Common myeloid progenitor, CD34-positive (primary cell): ENCODE data around the gene ARRB1.
"Not testable (repeated sequence)": the region's sequence is repeated elsewhere in the genome, so short reads cannot be mapped to it uniquely, and the experiment has no call there.

ENCODE experiments used
- CTCF ChIA-PET: fragments of 350-600 bp; sonication (Branson Sonifier 250); formaldehyde crosslinking; loops from one replicate; lab custom pipeline; 2021; ENCODE audit warnings: antibody characterized with exemption; lab: Charles Lee
- POLR2A ChIA-PET: fragments of 350-600 bp; sonication (Branson Sonifier 250); formaldehyde crosslinking; loops from one replicate; lab custom pipeline; 2021; ENCODE audit warnings: antibody characterized with exemption; lab: Charles Lee
- DNase-seq, 3 donors: peaks; one replicate each; pipeline versions ENCODE4 v3.0.0 to v3.0.0-alpha.2; 2013
- H3K27ac ChIP-seq, 2 experiments: 1 replicate in 1 of 2; 2 replicates in 1 of 2; pipeline ENCODE4 v1.7.0; 2013; ENCODE audit warnings: inconsistent platforms in 2 of 2, low read length in 2 of 2, mild to moderate bottlenecking in 2 of 2, low read depth in 1 of 2, moderate library complexity in 1 of 2; ENCODE audit not compliant: severe bottlenecking in 2 of 2, insufficient read depth in 1 of 2, poor library complexity in 1 of 2
- H3K27me3 ChIP-seq, 5 experiments: replicated peaks in 2 of 5; 1 replicate in 3 of 5; 2 replicates in 2 of 5; pipeline versions ENCODE4 v1.6.1 to v1.7.0; 2013; ENCODE audit warnings: low read length in 4 of 5, mild to moderate bottlenecking in 2 of 5, moderate library complexity in 2 of 5, inconsistent platforms in 1 of 5; ENCODE audit not compliant: insufficient read depth in 5 of 5, control insufficient read depth in 4 of 5
- H3K36me3 ChIP-seq, 4 experiments: 1 replicate in 2 of 4; 2 replicates in 2 of 4; pipeline versions ENCODE4 v1.6.1 to v1.7.0; 2013; ENCODE audit warnings: low read length in 3 of 4, control low read depth in 1 of 4, mild to moderate bottlenecking in 1 of 4; ENCODE audit not compliant: control insufficient read depth in 4 of 4, insufficient read depth in 4 of 4
- H3K4me1 ChIP-seq, 4 experiments: 1 replicate in 3 of 4; 2 replicates in 1 of 4; pipeline versions ENCODE4 v1.6.1 to v1.7.1; 2013; ENCODE audit warnings: low read length in 3 of 4, mild to moderate bottlenecking in 3 of 4, control low read depth in 1 of 4, inconsistent platforms in 1 of 4, moderate library complexity in 1 of 4; ENCODE audit not compliant: control insufficient read depth in 4 of 4, insufficient read depth in 4 of 4; ENCODE audit errors: control extremely low read depth in 1 of 4
- H3K4me3 ChIP-seq, 7 experiments: 1 replicate in 4 of 7; 2 replicates in 3 of 7; pipeline versions ENCODE4 v1.5.1 to v1.7.0; 2013; ENCODE audit warnings: mild to moderate bottlenecking in 7 of 7, low read length in 6 of 7, moderate library complexity in 6 of 7, inconsistent platforms in 2 of 7, low read depth in 2 of 7, control low read depth in 1 of 7; ENCODE audit not compliant: insufficient read depth in 4 of 7, control insufficient read depth in 1 of 7; ENCODE audit errors: extremely low read depth in 1 of 7
- H3K9me3 ChIP-seq, 5 experiments: 1 replicate in 4 of 5; 2 replicates in 1 of 5; pipeline versions ENCODE4 v1.6.1 to v1.7.1; 2013; ENCODE audit warnings: low read length in 4 of 5, mild to moderate bottlenecking in 2 of 5, inconsistent platforms in 1 of 5, low read depth in 1 of 5, moderate library complexity in 1 of 5; ENCODE audit not compliant: control insufficient read depth in 4 of 5, insufficient read depth in 2 of 5; ENCODE audit errors: control extremely low read depth in 1 of 5
- WGBS: methylation state at CpG from one replicate; pipeline ENCODE4 v1.1.5; 2013; ENCODE audit not compliant: insufficient coverage; 5-methylcytosine and 5-hydroxymethylcytosine counted together

The ARRB1 gene

GRCh38 chr11:75274716-75275115 lies 76.7 kb downstream of the ARRB1 start:
- not testable (repeated sequence) for H3K27ac ChIP-seq, H3K27me3 ChIP-seq, DNase-seq, H3K9me3 ChIP-seq, H3K4me3 ChIP-seq
- ChIA-PET CTCF (interaction anchor here (0.5 to 12.1 kb wide), 6 partner anchors 13 to 206 kb away, joined by 3 to 265 read pairs (median 6); partner anchors contain the start of gene TPBGL), POLR2A (interaction anchor here (0.7 kb wide), 1 partner anchor 120 kb away, joined by 3 read pairs; no protein-coding TSS in a partner anchor)
- H3K4me1 ChIP-seq = peaks cover 16 to 68% (median 54%) of the 10 kb centered on the region in 4 experiments
- WGBS = 100% methylated on average over 1 of the region's 3 CpGs
- H3K36me3 ChIP-seq = peaks cover 6 to 78% (median 45%) of the 10 kb centered on the region in 4 experiments

DNA sequence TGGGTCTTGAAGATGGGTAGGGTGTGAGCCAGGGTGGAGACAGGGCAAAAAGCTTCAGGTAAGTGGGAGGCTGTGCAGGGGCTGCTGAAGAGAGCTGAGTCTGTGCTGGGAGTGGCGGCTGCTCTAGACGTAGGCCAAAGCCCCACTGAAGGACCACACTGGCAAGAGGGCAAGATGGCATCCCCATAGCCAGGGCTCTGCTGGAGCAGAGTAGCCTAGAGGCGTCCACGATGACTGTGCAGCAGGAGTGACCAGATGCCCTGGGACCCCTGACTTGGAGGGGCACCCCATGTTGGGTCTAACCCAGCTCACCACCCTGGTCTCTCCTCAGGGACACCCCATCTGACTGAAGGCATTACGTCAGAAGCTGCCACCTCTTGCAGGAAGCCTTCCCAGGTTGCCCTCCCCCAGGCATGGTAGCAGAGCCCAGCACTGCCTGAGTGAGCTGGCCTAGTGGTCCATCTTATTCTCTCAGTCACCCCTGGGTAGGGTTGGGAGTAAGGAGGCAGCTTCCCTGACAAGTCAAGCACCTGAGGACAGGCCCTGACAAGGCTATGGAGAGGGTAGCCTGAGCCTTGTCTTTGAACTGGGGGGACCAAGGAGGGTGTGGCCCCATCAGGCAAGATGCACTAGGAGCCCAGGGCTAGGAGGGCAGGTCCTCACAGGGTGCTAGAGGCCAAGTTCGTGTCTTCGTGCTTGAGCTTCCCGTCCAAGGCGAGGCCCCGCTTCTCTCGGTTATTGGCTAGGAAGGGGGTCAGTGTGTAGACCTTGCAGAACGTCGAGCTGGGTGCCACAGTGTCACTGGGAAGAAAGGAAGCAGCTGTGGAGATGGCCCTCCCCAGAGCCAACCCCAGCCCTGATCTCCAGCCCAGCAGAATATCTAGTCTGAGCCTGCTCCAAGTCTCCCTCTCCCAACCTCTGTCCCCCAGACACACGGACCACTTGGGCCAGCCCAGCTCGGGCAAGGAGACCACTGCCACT lies 77.8 kb downstream of the ARRB1 start:
- H3K36me3 ChIP-seq = peaks cover 9 to 80% (median 48%) of the 10 kb centered on the region in 4 experiments
- no peaks in the 10 kb centered on the region for H3K27me3 ChIP-seq
- WGBS = 95% methylated on average over 13 of the region's 15 CpGs
- peak overlapping the region; percentile 50 to 73 for H3K27ac ChIP-seq
- peaks cover 16 to 68% (median 54%) of the 10 kb centered on the region in 4 experiments for H3K4me1 ChIP-seq
- CTCF ChIA-PET = interaction anchor here (0.5 to 12.1 kb wide), 9 partner anchors 8 to 207 kb away, joined by 3 to 265 read pairs (median 4); no protein-coding TSS in a partner anchor
- POLR2A ChIA-PET = interaction anchor here (0.7 kb wide), 1 partner anchor 121 kb away, joined by 3 read pairs; no protein-coding TSS in a partner anchor
- H3K4me3 ChIP-seq = no peak overlapping the region
- no peaks in the 10 kb centered on the region for H3K9me3 ChIP-seq
- DNase-seq = no peak

GRCh38 chr11:75272821-75273301 lies 78.6 kb downstream of the ARRB1 start:
- DNase-seq = peak in 2 of 3 donors; percentile 33 to 39
- Histone ChIP-seq H3K9me3 (no peaks in the 10 kb centered on the region), H3K27ac (peak overlapping the region; percentile 50 to 73), H3K4me1 (peaks cover 16 to 64% (median 50%) of the 10 kb centered on the region in 4 experiments), H3K4me3 (peak overlapping the region in 3 of 7 experiments; percentile 46 to 62 (median 50)), H3K36me3 (peaks cover 6 to 77% (median 43%) of the 10 kb centered on the region in 4 experiments), H3K27me3 (no peaks in the 10 kb centered on the region)
- 44% methylated on average over 10 of the region's 12 CpGs for WGBS
- ChIA-PET POLR2A (no interaction called here), CTCF (interaction anchor here (1.1 to 4.6 kb wide), 9 partner anchors 9 to 131 kb away, joined by 3 to 40 read pairs (median 4); no protein-coding TSS in a partner anchor)

- WGBS = 46% methylated on average over 5 of the region's 5 CpGs
- H3K4me3 ChIP-seq = peak overlapping the region in 3 of 7 experiments; percentile 46 to 62 (median 50)
- peaks cover 4 to 76% (median 42%) of the 10 kb centered on the region in 4 experiments for H3K36me3 ChIP-seq
- peaks cover 16 to 60% (median 47%) of the 10 kb centered on the region in 4 experiments for H3K4me1 ChIP-seq
- H3K9me3 ChIP-seq = no peaks in the 10 kb centered on the region
- CTCF ChIA-PET = interaction anchor here (0.9 to 4.6 kb wide), 12 partner anchors 7 to 131 kb away, joined by 3 to 40 read pairs (median 3); no protein-coding TSS in a partner anchor
- DNase-seq = no peak
- H3K27me3 ChIP-seq = no peaks in the 10 kb centered on the region
- POLR2A ChIA-PET = no interaction called here
- H3K27ac ChIP-seq = peak overlapping the region; percentile 50 to 73
These were observed 79.1 kb downstream of the ARRB1 start for GRCh38 chr11:75272391-75272790.

GRCh38 chr11:75271730-75272129 lies 79.7 kb downstream of the ARRB1 start:
- Histone ChIP-seq H3K4me3 (no peak overlapping the region), H3K27me3 (no peaks in the 10 kb centered on the region), H3K27ac (peak overlapping the region in 1 of 2 experiments; percentile 2), H3K9me3 (no peaks in the 10 kb centered on the region), H3K4me1 (peaks cover 10 to 53% (median 40%) of the 10 kb centered on the region in 4 experiments), H3K36me3 (peaks cover 4 to 76% (median 45%) of the 10 kb centered on the region in 4 experiments)
- WGBS = 66% methylated on average over 5 of the region's 6 CpGs
- ChIA-PET CTCF (interaction anchor here (0.6 to 4.6 kb wide), 18 partner anchors 8 to 130 kb away, joined by 3 to 40 read pairs (median 4); no protein-coding TSS in a partner anchor), POLR2A (no interaction called here)
- DNase-seq = no peak

DNA sequence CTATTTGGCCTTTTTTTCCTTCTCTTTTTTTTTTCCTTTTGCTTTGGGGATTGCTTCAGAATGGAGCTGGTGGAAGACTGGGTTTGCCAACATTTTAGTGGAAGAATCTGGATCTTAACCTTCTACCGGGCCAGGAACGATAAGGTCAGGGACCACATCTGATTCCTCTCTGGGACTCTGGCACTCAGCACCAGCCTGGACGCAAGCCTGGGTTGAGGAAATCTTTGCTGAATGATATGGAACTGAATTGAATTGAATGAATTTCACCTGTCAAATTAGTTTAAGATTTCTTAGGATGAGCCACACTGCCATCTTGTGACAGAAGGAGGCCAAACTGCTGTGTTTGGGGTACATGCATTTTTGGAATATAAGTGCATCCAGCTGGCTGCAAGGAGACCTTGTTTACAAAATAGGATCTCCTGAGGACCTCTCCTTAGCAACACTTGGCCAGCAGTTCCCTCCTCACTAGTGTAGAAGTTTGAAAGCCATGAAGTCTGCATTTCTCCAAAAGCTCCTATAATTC lies 80.5 kb downstream of the ARRB1 start:
- Histone ChIP-seq H3K27ac (no peak overlapping the region), H3K36me3 (peaks cover 7 to 78% (median 48%) of the 10 kb centered on the region in 4 experiments), H3K27me3 (no peaks in the 10 kb centered on the region), H3K4me1 (peaks cover 2 to 45% (median 32%) of the 10 kb centered on the region in 4 experiments), H3K9me3 (no peaks in the 10 kb centered on the region), H3K4me3 (no peak overlapping the region)
- CTCF ChIA-PET = interaction anchor here (0.6 to 4.6 kb wide), 15 partner anchors 9 to 1248 kb away, joined by 3 to 40 read pairs (median 6); no protein-coding TSS in a partner anchor
- POLR2A ChIA-PET = interaction anchor here (0.6 kb wide), 1 partner anchor 282 kb away, joined by 3 read pairs; the partner anchor contains the start of gene NEU3
- WGBS = 92% methylated on average over 3 of the region's 3 CpGs
- peak; percentile 31 to 49 (median 44) for DNase-seq
